Uterus (tissue), 2 donors: ENCODE measurements around the gene ZNF18.

Source experiments
- POLR2A ChIP-seq, 2 donors: fragments of 450-650 bp; IDR thresholded peaks; one replicate each; pipeline ENCODE4 v1.6.1; 2016; ENCODE audit warnings: antibody characterized with exemption in 2 of 2, mild to moderate bottlenecking in 1 of 2, moderate library complexity in 1 of 2
- TF ChIP-seq, protein P1 (sequence below), 4 experiments: fragments of 200-600 bp in 2 of 4; fragments of 450-650 bp in 2 of 4; sonication (generic) in 2 of 4; IDR thresholded peaks; one replicate each; pipeline ENCODE4 v1.5.1; 2016 to 2019; ENCODE audit warnings: antibody characterized with exemption in 4 of 4, mild to moderate bottlenecking in 2 of 4, moderate library complexity in 1 of 4

DNA sequence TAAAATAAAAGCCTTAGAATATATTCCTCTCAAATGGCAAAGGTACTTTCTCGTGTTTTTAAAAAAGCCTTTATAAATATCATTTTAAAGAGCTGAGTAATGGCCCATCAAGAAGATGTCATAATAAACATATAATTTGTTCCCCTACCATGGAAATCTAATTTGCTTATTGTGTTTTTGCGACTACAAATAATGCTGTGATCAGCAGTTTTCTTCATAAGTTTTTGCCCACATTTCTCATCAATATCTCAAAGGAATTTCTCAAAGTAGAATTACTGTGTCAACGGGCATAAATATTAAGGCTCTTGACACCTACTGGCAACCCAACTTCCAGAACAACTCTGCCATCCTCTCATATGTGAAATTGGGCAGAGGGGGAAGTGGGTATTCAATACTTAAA, 17.5 kb downstream of the ZNF18 start:
- TF ChIP-seq, protein P1, sequence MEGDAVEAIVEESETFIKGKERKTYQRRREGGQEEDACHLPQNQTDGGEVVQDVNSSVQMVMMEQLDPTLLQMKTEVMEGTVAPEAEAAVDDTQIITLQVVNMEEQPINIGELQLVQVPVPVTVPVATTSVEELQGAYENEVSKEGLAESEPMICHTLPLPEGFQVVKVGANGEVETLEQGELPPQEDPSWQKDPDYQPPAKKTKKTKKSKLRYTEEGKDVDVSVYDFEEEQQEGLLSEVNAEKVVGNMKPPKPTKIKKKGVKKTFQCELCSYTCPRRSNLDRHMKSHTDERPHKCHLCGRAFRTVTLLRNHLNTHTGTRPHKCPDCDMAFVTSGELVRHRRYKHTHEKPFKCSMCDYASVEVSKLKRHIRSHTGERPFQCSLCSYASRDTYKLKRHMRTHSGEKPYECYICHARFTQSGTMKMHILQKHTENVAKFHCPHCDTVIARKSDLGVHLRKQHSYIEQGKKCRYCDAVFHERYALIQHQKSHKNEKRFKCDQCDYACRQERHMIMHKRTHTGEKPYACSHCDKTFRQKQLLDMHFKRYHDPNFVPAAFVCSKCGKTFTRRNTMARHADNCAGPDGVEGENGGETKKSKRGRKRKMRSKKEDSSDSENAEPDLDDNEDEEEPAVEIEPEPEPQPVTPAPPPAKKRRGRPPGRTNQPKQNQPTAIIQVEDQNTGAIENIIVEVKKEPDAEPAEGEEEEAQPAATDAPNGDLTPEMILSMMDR (IDR thresholded peaks at IDR 0.05), result no peak
- no peak for TF ChIP-seq POLR2A (IDR thresholded peaks at IDR 0.05)
